ENCODE data around the gene ALPP. TPM values are rescaled to one million over a fixed set of nuclear protein-coding genes. Genes with fewer than 3 reads are reported as not detected.

ALPP gene
- polyA plus RNA-seq, 12 donors, result 0.09 to 0.39 (median 0.13) TPM; not detected in 9

- no peak for DNase-seq
Measured at GRCh38 chr2:232340171-232340935, 38.2 kb upstream of the ALPP start.

- no peak for DNase-seq
Measured at GRCh38 chr2:232341061-232341738, 37.4 kb upstream of the ALPP start.

GRCh38 chr2:232341739-232342126 is 36.8 kb upstream of the ALPP start:
- DNase-seq, result no peak

GRCh38 chr2:232342635-232343565 is 35.7 kb upstream of the ALPP start:
- no peak for DNase-seq

- no peak for DNase-seq
Measured at GRCh38 chr2:232343821-232344220, 34.7 kb upstream of the ALPP start.

- DNase-seq, result no peak
Measured at GRCh38 chr2:232345251-232345650, 33.3 kb upstream of the ALPP start.

- no peak for DNase-seq
Measured at GRCh38 chr2:232347369-232347768, 31.2 kb upstream of the ALPP start.

GRCh38 chr2:232348936-232349335 is 29.6 kb upstream of the ALPP start:
- no peak for DNase-seq

- no peak for DNase-seq
Measured at GRCh38 chr2:232349546-232349945, 29.0 kb upstream of the ALPP start.

- no peak for DNase-seq
Measured at GRCh38 chr2:232349946-232350635, 28.5 kb upstream of the ALPP start.

GRCh38 chr2:232350804-232351685 is 27.5 kb upstream of the ALPP start:
- no peak for DNase-seq

- no peak for DNase-seq
Measured at GRCh38 chr2:232351686-232352510, 26.7 kb upstream of the ALPP start.

- DNase-seq, result no peak
Measured at GRCh38 chr2:232352511-232353091, 25.9 kb upstream of the ALPP start.

- no peak for DNase-seq
Measured at GRCh38 chr2:232353096-232353495, 25.5 kb upstream of the ALPP start.

- DNase-seq, result no peak
Measured at GRCh38 chr2:232353660-232354059, 24.9 kb upstream of the ALPP start.

- no peak for DNase-seq
Measured at GRCh38 chr2:232354069-232354468, 24.5 kb upstream of the ALPP start.

GRCh38 chr2:232361646-232362045 is 16.9 kb upstream of the ALPP start:
- DNase-seq, result no peak

GRCh38 chr2:232362174-232362900 is 16.2 kb upstream of the ALPP start:
- no peak for DNase-seq
